GM12873 (cell line): Measurements from ENCODE around the gene ZNF512B.

Source experiments
- TF ChIP-seq, protein P1 (sequence below): IDR thresholded peaks from 2 replicates; pipeline ENCODE4 v1.5.1; 2012; ENCODE audit warnings: low read depth, mild to moderate bottlenecking, moderate library complexity, low read length, control low read depth; ENCODE audit not compliant: insufficient read depth; ENCODE audit errors: missing control alignments

The ZNF512B gene

DNA sequence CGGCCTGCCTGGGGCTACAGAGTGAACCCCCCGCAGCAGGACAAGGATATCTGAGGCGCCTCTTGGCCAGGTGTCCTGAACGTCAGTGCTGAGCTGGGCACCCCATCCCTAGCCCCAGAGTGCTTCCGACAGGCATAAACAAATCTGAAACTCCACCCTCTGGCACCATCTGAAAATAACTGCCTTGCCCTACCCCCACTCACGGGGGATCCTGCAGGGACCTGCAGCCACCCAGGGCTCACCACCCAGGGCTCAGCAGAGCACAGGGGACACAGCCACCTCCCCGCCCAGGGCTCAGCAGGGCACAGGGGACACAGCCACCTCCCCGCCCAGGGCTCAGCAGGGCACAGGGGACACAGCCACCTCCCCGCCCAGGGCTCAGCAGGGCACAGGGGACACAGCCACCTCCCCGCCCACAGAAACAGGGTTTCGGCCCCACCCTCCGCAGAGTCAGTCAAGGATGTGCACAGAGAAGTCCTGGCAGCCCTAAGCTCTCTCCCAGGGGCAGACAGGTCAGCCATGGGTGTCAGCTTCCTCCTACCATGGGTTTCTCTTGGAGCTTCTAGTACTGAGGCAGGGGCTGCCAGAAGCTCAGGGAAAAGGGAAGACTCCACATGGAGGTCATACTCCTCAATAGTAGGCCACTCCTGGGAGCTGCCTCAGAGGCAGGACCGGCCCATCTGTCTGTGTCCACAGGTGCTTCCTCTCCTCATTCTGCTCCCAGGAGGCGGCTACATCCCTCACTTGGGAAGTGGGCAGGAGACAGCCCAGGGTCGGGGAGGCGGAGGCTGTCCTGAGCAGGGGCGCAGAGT lies 18.1 kb downstream of the ZNF512B start:
- TF ChIP-seq, protein P1, sequence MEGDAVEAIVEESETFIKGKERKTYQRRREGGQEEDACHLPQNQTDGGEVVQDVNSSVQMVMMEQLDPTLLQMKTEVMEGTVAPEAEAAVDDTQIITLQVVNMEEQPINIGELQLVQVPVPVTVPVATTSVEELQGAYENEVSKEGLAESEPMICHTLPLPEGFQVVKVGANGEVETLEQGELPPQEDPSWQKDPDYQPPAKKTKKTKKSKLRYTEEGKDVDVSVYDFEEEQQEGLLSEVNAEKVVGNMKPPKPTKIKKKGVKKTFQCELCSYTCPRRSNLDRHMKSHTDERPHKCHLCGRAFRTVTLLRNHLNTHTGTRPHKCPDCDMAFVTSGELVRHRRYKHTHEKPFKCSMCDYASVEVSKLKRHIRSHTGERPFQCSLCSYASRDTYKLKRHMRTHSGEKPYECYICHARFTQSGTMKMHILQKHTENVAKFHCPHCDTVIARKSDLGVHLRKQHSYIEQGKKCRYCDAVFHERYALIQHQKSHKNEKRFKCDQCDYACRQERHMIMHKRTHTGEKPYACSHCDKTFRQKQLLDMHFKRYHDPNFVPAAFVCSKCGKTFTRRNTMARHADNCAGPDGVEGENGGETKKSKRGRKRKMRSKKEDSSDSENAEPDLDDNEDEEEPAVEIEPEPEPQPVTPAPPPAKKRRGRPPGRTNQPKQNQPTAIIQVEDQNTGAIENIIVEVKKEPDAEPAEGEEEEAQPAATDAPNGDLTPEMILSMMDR: no peak

DNA sequence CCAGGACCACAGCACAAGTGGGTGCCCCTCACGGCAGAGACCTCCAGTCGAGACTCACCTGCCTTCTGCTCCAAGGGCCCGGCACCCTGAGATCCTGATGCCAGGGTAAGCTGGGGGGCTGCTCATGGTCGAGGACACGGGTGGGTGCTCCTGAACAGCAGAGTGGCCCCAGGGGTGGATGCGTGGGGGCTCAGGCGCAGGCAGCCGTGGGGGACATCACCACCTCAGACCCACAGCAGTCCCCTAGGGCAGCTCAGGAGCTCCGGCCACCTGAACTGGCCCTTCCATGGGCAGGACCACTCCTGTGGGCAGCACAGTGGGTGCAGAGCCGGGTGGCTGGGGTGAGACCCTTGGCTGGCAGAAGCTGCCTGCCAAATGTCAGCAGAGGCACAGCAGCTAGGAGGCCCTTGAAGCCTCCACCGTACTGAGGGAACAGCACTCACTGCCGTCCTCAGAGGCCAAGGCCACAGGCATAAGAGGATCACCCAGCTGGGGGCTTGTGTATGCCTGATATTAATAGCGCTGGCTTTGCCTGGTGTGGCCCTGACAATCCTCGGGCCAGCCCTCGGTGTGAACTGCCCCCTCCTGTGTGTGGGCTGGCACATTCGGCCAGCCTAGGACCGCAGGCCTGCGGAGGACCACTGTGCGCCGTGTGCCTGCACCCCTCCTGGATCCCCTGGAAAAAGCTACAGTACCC lies 18.9 kb downstream of the ZNF512B start:
- TF ChIP-seq, protein P1: no peak

DNA sequence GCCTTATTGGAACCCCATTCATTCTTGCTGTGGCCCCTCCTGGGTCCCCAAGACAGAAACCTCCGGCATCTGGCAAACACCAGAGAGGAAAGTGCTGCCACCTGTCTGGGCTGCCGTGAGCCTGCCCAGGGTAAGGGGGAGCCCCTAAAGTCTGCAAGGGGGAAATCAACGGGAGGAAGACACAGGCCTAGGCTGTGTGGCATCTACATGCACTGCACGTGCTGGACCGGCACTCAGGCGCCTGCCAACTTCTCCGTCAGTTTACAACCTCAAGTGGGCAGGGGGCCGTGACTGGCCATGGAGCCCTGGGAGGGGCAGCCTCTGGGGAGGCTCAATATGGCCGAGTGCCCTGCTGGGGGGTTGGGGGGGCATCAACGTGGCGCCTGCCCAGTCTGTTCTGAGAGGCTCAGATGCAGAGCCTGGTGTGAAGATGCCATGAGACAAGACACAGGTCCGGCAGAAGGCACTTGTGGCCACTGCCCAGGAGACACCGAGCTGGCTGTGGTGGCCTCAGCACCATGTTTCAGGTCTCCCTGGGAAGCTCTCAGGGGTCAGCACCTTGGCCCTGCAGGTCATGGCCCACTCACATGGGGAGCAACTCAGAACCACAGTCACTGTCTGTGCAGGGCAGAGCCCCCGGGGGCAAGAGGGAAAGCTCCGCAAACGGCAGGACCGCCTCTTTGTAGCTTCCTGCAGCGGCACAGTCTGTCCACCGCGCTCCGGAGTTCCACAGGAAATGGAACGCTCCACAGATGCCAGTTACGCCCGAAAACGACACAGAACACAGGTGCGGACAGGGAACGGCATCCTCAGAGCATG lies 21.9 kb downstream of the ZNF512B start:
- TF ChIP-seq, protein P1: no peak

DNA sequence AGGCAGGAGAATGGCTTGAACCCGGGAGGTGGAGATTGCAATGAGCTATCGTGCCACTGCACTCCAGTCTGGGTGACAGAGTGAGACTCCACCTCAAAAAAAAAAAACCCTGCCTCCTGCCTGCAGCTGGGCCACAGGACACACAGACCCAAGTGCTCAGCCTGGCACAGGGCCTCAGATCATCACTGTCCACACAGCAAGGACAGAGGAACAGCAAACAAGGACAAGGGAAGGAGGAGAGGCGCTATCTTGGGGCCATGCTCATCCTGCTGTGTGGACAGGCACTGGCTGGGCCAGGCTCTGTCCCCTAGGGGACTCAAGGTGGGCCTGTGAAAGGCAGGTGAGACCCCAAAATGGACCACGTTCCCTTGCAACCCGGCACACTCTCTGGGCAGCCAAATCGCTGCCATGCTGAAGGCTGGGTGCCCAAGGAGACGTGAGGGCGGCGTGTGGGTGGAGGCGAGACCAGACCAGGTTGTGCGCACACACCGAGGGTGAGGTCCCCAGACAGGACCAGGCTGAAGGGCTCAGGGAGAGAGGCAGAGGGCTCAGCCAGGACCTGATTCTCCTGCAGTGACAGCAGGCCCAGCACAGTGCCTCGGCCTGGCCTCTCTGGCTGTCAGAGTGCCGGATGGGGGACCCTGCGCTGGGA lies 22.6 kb downstream of the ZNF512B start:
- TF ChIP-seq, protein P1: no peak

DNA sequence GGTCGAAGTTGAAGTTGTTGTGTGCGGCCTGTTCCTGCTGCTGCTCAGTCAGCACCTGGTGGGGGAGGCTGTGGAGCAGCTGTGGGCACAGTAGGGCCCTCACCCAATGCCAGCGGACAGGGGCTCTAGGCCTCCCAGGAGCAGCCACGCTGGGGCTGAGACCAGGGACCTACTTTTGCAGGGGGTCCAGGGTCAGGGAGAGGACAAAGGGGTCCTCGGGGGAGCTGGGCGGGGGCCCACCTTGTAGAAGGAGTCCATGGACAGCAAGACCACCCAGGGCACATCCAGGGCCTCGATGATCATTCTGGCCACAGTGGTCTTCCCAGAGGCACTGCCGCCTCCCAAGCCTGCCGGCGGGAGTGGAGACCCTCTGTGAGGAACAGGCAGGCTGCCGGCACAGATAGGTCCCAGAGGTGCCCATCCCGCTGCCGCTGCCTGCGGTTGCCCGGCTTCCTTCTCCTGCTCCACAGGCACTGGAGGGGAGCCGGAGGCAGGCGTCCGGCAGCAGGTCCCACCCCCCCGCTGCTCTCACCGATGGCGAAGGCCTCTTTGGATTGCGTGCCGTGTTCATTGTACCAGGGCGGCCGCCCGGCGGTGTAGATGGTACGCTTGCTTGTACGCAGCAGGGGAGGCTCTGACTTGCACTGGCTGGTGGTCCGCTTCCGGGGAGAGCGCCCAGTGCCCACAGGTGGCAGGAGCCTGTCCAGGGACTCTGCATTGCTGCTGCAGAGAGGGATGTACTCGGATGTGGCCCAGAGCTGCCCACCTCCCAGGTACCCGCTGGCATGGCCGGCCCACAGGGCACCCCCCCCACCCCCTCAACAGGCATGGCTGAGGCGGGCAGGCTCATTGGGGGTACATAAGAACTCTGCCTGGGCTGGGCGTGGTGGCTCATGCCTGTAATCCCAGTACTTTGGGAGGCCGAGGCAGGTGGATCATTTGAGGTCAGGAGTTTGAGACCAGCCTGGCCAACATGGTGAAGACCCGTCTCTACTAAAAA lies 23.5 kb downstream of the ZNF512B start:
- TF ChIP-seq, protein P1: no peak

DNA sequence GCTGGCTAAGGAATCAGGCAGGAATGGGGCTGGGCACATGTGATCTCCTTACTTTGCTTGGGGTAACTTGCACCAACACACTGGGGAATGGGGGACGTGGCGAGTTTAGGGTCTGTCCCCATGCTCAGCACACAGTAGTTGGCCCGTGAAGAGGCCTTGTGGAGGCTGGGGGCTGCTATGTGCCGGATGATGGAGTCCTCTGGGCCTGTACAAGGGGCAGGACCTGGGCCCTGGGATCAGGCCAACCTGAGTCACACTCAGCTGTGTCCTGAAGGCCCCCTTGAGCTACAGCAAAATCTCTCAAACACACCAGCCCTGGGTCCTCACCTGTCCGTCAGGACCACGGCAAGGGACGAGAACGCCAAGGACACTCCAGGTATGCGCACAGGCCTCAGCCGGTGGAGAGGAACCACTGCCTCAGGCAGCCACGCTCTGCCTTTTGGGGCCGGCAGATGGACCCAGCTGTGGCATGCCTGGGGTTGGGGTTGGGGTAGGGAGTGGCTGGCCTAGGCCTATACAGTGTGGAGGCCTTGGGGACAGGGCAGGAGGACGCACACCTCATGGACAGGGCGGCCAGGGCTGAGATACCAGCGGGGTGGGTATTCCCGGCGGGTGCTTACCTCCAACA lies 24.6 kb downstream of the ZNF512B start:
- TF ChIP-seq, protein P1: no peak
